Midbrain (tissue), 1 donor: Measurements from ENCODE around the gene RECQL5.

Experiments used
- DNase-seq: peaks from one replicate; lab custom pipeline; 2025; lab: John Stamatoyannopoulos, UW

Gene RECQL5

DNA sequence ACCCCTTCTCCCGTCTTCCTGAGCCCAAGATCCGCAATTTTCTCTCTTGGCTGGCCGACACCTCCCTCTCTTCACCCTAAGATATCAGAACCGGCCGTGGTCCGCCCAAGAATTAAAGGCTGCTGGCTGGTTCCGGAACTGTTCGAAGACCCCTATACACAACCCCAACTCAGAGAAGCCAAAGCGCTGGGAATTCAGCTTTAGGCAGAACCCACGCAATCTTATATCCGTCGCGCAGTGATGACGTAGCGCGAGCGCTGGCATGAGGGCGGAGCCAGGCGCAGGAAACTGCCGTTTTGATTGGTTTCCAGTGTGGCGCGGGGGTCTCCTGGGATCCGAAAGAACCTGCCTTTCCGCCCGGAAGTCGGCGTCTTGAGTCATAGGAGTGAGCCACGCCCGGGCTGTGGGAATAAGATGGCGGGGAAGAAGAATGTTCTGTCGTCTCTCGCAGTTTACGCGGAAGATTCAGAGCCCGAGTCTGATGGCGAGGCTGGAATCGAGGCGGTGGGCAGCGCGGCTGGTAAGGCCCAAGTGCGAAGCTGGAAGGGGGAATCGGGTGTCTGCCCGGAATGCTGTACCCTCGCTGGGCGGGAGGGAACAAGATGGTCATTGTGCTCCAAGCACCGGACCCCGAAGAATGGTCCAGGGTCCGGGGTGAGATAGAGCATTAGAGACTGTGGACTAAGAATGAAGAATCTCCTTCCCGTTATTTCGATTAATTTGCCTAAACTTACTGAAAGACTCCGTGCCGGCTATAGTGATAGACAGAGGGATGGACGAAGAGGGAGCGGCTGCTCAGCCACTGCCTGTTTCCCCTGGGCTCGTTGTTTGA, at the start of gene RECQL5, which contains the start of gene SAP30BP:
Gene RECQL5 (minus strand): TSS at position 196 of the 832 bp plus-strand sequence. CDS start 597 bp downstream, outside the sequence.
Gene SAP30BP (plus strand): TSS at position 380 of the 832 bp plus-strand sequence. CDS start 35 bp downstream, at position 415.
- peak; percentile 98 for DNase-seq

DNA sequence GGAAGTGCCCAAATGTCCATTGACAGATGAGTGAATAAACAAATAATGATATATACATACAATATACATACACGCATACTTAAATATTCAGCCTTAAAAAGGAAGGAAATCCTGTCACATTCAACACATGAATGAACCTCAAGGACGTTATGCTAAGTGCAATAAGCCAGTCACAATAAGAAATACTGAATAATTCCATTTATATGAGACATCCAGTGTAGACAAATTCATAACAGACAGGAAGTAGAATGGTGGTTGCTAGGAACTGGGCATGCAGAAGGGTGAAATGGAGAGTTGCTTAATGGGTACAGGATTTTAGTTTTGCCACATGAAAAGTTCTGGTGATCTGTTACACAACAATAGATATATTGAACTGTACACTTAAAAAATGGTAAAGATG, 45.5 kb upstream of the RECQL5 start:
- no peak for DNase-seq

DNA sequence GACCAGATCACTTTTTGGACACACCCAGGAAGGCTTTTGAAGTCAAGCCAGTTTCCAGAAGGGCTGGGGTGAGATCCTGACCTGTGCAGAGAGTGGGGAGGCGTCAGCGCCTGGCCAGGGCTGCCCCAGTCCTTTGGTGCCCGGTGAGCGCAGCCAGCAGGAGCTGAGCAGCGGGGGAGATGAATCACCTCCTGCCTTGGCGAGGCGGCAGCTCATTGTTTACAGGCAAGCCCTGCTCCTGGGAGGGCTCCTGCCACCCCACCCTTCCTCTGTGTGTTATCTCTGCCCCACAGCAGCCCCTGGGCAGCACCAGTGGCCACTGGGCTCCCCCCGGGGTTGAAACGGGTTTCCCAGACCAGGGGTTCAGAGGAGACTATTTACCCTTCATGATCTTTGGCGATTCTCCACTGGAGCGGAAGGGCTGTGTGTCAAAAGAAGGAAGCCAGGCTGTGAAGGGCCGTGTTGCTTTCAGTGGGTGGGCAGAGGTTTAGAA, 40.2 kb upstream of the RECQL5 start:
- DNase-seq: no peak

DNA sequence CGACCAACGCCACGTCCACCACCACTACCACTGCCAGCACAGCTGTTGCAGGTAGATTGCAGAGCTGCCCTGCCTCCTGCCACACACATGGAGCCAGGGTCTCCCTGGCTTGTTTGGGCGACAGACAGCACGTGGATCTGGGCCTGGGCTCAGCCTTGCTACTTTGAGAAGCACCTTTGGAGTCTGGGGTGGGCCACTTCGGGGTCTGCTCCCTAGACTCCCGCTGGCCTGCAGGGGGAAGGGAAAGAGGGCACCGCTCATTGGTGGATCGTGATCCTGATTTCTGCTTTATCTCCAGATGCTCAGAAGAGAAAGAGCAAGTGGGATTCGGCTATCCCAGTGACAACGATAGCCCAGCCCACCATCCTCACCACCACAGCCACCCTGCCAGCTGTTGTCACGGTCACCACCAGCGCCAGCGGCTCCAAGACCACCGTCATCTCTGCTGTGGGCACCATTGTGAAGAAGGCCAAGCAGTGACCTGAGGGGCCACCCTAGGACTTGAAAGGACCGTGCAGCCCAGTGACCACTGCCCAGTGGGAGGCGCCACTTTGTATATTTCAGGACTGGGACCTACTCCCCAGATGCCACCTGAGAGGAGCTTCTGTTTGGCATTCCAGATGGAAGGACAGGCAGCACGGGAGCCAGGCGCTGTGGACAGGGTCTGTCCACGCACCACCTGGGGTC, 39.2 kb upstream of the RECQL5 start:
- no peak for DNase-seq

DNA sequence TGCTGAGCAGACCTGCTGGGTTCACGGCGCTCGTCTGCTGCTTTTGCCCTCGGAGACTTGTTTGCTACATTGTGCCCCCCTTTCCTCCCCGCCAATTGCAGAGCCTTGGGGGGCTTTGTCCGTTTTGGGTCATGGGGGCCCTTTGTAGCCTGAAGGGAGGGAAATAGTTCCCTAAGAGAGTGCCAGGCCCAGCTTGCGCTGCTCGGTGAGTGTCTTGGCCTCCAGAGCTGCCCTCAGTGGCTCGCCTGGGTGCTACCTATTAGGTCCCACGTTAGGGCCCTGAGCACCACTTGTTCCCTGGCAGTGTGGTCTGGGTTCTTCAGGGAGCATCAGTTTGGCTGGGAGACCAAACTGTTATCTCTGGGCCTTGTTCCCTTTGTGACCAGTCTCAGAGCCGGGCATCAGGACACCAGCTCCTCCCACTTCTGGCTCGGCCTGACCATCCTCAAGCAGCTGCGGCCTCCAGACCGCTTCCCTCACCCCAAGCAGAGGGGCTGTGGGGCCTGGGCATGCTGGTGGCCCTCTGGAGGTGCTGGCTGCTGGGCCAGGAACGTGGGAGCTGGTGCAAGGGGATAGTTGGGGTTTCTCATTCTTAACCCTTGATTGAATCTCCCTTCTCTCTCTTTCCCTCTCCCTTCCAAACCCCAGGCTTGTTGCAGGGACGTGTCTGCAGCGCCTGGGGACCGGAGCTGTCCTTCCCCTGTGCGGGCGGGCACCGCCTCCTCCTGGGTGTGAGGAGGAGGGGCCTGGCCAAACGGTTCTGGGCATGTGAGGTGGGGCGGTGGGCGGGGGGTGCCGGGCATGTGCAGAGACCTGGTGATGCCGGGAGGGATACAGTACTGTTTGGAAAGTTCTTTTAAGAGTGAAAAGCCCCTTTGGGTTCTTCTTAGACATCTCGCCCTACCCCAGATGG, 38.3 kb upstream of the RECQL5 start:
- DNase-seq: peak; percentile 28

DNA sequence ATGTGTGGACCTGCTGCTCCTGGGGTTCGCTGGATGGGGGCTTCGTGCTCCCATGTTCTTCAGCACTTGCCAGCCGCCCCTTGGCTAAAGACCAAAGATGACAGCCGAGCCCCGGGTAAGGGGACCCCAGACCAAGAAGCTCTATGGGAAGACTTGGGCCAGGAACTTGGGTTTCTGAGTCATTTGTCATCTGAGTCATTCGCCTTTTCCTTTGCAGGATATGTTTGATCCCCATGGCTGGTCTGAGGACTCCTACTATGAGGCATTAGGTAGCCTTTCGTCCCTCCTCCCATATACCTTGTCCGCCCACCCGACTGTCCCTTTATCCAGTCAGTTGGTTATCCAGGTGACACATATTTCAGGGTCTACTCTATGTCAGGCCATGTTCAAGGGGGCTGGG, 36.6 kb upstream of the RECQL5 start:
- no peak for DNase-seq

DNA sequence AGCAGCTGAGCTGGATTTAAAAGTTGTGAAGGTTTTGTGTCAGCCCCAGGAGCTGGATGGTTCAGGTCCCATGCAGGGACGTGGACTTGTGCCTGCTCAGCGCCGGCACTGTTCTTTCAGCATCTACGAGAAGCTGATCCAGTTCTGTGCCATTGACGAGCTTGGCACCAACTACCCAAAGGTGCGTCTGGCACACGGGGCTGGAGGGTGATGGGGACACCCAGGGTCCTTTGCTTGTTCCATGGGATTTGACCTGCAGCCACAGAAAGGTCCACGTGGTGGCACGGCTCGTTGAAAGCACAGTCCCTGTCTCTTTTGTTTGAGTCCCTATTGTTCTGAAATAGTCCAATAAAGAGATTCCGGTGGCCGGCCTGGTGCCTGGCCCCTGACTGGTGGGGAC, 36.2 kb upstream of the RECQL5 start:
- DNase-seq: no peak

DNA sequence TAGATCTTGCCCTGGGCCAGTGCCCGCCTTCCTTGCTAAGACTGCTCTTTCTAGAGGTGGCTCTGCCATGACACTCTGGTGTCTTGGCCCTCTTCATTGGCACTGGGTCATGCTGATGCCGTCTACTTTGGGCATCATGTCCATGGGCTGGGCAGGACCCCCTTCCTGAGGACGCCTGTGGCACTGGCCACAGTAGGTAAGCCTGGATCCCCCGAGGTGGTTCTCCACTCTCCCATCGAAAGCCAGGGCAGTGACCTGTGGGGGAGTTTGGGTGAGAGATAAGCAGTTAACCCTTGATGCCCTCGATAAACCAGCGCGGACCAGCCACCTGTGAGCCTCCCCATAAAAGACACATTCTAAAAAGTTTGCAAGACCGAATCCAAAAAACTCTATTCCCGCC, 34.3 kb upstream of the RECQL5 start:
- no peak for DNase-seq

DNA sequence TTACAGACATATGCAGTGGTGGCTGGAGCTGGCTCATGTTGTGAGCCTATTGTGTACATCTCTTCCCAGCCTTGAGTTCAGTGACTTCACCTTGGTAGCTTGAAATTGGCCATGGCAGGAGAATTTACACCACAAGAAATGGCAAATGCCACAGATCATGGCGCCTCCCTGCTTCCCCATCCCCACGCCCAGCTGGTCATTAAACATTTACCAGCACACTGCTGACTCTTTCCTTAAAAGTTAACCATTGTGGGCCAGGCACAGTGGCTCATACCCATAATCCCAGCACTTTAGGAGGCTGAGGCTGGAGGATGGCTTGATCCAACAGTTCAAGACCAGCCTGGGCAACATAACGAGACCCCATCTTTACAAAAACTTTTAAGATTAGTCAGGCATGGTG, 31.7 kb upstream of the RECQL5 start:
- DNase-seq: no peak

DNA sequence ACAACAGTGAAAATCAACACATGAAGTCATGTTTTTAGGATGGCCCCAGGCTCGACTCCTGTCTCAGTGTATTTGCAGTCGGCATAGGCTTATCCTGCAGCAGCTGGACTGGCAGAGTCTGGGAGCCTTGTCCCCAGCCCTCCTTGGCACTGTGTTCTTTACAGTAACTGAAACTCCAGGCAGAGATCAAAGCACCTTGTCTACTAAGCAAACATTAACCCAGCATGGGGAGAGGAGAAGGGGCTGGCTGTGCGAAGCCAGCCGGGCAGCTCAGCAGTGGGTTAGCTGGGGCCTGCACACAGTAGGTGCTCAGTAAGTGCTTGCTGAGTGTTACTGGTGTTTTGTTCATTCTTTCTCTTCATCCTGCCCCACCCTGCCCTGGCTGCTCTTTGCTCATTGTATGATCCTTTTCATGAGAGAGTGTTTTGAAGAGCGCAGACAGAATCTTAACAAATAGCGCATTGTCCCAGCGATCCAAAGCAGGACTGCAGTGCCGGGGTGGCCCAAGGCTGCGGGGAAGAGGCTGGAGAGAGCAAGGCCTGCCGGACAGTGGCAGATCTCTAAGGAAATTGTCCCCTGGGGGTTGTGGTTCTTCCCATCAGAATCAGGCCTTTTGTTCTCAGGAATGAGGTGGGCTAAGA, 30.8 kb upstream of the RECQL5 start:
- peak; percentile 91 for DNase-seq

DNA sequence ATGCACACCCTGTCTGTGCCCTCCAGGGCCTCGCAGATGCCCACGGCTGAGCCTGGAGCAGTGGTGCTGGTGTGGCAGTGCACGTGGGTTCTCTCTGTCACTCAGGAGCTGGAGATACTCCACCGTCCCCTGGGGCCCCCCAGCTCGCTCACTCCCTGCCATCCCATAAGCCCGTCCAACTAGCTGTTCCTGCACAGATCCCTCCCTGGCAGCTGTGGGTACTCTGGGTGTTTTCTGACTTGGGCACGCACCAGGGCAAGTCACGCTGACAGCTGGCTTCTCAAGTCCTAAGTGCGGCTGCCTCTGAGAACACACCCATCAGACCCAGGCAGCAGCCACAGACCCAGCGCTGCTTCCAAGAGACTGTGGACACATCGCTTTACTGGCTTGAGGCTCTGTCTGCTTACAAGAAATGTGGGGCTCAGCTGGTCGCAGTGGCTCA, 28.9 kb upstream of the RECQL5 start:
- DNase-seq: peak; percentile 44

DNA sequence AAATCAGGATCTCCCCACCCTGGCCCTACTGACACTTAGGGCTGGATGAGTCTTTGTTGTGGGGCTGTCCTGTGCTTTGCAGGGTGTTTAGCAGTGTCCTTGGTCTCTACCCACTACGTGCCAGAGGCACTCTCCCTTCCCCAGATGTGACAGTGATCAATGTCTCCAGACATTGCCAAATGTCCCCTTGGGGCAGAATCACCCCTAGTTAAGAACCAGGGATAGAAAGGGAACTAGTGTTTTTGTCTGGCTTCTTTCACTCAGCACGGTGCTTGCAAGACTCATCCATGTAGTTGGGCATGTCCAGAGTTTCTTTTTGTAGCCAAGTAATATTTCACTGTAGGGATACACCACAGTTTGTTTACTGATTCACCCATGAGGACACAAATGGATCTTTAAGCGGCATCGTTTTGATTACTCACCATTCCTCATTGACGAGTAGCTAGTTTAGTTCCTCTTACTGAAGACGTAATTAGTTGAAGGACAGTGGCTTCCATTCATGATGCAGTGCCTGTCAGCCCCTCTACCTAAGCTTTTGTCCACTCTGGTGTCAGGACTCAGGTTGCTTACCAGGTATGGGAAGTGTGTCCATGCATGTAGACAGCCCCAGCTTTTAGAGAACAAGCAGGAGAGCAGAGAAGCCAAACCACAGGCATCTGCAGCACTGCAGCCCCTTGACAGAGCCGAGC, 28.3 kb upstream of the RECQL5 start:
- no peak for DNase-seq

DNA sequence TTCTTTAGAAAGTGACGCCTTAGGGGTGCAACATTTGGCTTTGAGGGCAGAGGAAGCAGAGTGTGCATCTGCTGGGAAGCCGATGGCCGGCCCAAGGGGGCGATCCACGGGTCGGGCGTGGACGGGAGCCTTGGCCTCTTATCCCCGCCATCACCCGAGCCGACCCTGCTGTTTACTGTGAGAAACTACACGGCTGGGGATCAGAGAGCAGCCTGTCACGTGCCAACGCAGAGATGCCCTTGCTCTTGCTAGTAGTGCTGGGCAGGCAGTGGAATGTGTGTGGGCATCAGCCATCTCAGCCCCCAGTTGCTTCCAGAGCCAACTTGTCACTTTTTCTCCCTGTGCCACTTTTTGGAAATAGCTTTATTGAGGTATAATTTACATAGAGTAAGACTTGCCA, 27.6 kb upstream of the RECQL5 start:
- DNase-seq: no peak

DNA sequence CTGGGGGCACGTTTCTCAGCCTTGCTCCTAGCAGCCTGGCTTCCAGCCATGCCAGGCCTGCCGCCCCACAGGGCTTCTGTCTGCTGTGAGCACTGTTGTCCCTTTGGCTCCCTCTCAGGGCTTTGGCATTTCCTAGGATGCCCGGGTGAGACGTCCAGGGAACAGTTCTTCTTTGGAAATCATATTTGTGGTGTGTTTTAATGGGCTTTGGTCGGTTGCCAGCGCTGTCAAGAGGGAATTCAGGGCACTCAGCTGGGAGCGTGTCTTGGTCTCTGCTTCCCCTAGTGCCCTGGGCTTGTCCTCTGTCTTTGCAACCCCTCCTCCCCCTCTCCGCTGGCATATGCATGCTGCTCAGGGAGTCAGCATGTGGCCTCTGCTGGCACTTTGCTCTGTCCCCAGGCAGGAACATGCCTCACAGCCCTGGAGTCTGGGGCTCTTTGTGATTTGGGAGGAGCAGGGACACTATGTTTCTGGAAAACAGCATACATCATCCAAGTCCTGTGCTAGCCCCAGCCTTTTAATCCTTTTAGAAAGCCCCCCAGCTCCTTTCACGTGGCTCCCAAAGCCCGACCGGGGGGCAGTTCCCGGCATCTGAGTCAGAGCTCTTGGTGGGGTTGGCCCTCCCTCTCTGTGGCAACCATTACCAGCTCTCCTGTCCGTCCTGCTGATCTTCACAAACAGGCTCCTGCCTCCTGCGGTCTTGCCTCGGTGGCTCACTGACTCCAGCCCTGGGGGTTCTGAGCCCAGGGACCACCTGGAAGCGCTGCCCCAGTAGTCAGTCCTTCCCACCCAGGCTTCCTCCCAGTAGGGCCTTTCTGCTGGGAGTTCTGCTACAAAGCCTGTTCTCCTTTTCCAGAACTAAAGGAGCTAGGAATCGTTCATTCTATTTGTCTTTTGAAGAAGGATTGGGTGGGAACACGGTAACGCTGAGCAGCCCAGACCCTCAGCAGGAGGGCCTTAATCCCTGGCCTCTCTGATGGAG, 26.8 kb upstream of the RECQL5 start:
- DNase-seq: peak; percentile 93

DNA sequence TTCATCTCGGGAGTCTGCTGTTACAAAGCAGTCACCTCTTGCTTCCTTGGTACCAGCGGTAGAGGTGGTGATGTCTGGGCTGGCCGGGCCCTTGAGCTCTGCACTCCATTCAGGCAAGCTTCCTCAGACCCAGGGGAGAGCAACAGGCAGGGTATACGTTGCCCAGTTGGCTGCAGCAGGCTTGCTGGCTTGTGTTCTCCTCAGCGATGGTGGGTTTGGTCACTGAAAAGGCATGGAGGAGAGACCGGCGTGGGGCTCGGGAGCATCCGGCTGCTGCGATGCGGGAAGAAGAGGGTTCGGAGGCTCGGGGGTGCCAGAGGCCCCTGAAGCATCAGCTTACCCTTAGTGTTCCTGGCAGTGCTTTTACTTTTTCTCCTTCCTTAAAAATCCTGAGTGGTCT, 26.0 kb upstream of the RECQL5 start:
- DNase-seq: no peak

DNA sequence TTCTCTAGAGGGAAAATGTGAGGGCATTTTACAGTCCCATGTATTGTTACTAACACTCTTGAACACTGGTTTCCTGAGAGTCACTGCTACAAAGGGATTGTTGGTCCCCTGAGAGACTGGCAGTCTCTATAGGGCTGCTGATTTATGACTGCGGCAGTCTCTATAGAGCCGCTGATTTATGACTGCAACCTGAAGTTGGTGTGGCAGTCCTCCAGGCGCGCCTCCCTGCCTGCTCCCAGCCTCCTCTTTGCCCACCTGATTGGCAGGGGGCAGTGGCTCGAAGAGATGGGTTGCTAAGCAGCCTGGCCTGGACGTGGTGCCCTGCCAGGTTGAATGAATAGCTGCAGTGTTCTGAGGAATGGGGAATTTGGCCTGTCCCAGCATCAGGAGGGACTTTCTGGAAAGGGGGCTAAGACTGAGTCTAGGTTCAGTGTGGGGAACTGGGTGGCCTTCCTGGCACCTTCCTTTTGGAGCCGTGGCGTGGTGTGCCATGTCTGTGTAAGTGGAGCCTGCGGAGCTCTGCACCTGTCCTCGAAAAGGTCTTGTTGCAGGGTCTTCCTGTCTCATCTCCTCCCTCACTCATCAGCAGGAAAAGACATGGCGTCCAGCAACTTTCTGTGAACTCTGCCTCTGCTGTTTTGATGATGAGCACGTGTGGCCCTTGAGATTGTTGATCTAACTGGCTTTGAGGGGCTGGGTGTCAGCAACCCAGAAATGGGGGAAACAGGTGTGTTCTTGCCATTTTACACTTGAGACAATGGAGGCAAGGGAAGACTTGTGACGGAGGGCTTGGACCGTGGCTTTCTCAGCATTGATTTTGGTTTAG, 25.1 kb upstream of the RECQL5 start:
- DNase-seq: peak; percentile 78

DNA sequence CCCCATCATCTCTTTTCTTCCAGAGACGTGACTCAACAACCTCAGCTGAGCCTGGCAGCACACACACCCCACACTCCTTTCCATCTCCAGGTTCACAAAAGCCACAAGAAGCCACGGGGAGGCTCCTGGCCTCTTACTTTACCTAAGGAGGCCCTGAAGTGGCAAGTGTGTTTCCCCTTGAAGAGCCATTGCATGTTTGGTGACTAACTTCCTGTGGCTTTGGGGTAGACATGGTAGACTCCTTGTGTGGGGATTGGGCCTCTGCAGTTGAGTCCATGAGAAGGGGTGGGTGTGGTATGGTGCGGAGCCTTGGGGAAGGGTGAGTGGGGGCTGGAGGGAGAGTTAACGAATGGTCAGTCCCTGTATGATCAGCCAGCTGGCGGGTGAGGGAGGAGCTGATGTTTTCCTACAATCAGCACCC, 24.4 kb upstream of the RECQL5 start:
- no peak for DNase-seq

DNA sequence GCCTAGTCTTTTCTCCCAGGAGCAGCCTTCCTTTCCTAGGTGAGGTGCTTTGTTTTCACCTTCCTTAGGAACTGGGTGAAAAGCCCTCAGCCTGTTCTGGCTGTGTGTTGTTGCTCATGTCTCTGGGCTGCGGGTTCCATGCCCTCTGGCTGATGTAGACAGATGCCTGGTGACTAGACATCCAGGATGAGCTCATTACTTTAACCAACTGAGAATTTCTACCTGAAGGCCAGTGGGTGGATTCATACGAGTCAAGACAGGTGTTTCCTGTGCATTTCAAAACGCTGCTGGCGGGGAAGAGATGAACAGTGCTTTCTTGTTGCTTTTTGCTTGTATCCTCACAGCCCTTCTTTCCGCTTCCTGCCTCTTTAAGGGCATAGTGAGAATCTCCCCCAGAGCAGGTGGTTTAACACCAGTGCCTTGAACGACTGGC, 22.5 kb upstream of the RECQL5 start:
- no peak for DNase-seq
